HG03280 (cell line): Measurements from ENCODE around the gene BCL2L15.
"Not testable (repeated sequence)": the region's sequence is repeated elsewhere in the genome, so short reads cannot be mapped to it uniquely, and the experiment has no call there.

Experiments
- ATAC-seq: cut with Tn5 transposase; IDR thresholded peaks from one replicate; pipeline ENCODE4 v1.9.1; 2021; ENCODE audit warnings: mild to moderate bottlenecking, moderate library complexity; ENCODE audit not compliant: unreplicated experiment

BCL2L15 gene

DNA sequence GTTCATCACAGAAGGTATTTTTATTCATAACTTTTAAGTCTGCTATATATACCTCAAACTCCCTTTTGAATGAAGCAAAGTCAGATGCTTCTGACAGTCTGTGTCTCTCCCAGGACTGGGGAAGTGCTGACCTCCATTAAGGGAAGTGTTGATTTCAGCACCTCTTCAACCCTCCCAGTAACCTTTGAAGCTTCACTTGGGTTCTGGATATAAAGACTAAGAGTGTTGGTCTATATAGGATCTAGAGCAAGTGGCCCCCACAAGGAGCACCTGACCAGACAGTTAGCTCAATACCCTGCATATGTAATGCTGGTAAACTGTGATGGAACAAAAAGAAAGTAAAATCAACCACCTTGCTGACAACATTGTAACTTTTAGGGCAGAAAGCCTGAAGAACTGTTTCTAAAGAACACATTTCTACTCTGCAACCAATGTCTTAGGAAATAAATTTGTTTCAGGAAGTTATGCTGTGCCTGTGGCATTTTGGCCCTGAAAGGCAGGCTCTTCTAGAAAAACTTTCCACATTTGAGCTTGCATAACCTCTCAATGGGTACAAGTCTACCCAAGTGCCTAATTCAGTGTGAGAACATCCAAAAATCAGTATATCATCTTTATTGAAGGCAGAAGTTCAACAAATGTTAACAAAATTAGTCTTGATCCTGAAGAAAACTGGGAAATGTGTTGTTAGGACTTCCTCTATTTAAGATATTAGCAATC is 15.0 kb downstream of the BCL2L15 start:
- ATAC-seq = peak; percentile 6

DNA sequence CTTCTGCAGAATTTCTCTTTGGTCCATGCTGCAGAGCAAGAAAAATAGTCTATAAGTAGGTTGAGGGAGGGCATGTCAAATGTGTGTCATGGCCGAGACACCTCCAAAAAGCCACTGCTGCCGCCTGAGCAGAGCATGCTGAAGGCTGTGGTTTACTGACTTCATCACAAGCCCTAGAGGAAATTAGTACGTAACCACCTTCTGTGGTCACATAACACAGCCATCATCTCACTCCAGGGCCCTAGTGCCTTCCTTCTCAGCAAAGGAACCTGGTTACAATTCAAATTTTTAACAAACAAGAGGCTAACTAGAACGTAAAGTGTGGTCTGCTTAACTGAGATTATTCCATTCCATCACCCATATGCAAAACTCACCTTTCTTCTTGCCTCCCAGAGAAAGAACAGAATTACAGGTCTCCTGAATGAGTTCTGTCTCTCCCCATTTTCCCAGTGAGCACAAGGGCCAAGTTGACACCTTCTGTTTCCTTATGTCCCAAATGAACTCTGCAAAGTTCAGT is 15.7 kb downstream of the BCL2L15 start, which contains the start of gene PTPN22:
PTPN22 (minus strand) TSS at position 116 of the 517 bp plus-strand sequence.
- peak; percentile 95 for ATAC-seq

DNA sequence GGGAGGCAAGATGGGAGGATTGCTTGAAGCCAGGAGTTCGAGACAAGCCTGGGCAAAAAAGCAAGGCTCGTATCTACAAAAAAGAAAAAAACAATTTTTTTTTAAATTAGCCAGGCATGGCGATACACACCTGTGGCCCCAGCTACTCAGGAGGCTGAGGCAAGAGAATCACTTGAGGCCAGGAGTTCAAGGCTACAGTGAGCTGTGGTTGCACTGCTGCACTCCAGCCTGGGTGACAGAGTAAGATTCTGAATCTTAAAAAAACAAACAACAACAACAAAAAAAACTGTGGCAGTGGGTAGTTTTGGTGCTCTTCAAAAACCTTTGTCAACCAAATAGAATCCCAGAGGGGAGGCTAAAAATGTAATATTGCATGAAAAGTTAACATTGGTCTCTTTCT is 16.6 kb downstream of the BCL2L15 start:
- no peak for ATAC-seq

DNA sequence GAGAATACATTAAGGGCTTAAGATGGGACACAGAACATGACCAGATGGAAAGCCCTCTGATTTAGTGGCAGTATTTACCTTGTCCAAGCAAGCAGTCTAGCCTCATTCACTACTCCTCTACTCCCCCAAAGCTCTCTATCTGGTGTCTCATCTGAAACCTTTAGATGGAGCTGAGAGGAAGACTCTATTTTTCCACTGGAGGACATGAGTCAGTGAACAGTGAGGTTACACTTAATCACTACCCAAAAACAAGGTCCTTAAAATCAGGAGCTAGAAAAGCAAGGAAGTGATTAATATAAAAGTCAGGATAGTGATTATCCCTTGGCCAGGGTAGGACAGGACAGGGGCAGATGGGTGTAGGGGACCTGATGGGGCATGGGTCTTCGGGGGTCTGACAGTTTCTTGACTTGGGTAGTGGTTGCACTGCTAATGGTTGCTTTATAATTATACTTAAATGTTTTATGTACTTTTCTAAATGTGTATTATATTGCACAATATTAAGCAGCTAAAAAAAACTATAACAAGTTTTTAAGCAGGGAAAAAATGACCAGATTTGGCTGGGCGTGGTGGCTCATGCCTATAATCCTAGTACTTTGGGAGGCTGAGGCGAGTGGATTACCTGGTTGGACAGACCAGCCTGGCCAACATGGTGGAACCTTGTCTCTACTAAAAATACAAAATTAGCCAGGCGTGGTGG is 18.8 kb downstream of the BCL2L15 start:
- no peak for ATAC-seq

DNA sequence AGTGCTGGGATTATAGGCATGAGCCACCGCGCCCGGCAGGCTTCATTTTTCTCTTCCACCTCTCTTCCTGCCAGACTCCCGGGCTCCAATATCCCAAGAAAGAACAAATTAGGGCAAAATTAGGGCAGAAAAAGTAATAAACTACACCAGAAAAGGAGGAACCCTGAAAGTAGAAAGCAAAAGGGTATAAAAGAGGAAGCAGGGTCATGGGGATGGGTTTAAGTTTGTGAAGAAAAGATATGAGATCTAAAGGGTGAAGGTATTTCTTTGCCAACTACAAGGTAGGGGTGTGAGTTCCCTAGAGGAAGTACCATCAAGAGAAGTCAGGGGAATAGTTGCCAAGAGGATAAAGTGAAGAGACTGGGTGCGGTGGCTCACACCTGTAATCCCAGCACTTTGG is 25.7 kb downstream of the BCL2L15 start:
- ATAC-seq = no peak

DNA sequence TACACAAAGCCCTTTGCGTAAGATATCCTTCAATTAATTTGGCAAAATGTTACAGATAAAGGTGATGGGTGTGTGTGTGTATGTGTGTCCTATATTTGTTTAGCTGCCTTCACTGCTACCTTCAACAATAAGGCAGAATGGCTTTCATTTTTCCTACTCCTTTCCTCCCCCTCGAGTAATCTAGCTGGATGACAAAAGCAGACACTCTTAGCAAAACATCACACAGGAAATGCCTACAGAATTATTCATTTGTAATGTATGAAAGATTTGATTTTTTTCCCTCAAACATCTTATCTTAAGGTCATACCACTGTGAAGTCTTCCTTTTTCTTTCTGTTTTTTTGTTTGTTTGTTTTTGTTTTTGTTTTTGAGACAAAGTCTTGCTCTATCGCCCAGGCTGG is 26.5 kb downstream of the BCL2L15 start:
- ATAC-seq = no peak

DNA sequence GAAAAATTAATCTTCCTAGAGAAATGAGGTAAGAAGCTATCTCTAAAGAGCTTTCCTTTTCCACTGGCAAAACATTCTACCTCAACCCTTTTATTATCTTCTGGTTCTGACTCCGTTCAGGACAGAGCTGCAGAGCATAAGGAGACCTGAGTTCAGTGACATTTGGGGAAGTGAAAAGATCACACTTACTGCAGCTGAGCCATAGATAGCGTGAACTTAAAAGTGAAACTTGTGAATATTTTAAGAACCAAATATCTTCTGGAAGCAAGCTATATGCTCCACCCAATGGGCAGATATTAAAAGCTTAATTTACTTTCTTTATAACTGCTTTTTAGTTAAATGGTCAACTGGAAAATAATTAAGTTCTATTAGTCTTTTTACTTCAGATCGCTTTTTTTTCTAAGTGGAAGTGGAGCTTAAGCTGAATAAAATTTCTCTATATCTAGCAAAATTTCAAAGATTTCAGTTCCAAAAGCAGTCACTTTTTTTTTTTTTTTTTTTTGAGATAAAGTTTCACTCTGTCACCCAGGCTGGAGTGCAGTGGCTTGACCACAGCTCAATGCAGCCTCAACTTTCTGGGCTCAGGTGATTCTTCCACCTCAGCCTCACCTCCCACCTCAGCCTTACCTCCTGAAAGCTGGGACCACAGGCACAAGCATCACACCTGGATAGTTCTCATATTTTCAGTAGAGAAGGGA is 27.8 kb downstream of the BCL2L15 start:
- peak; percentile 88 for ATAC-seq

DNA sequence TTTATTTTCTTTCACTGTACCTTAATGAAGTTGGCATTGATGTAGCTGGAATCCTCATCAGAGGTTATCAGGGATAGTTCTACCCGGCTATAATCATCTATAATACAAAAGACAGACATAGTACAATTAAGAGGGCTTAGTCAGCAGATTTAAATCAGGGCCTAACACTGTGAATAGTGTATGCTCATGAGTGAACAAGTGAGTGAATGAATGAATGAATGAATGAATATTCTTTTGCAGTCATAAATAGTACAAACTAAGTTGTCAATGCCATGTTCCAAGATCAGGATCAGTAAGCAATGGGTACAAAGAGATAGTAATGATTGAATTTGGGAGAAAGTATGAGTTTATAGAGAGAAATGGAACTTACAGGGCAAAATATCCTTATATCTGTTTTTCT is 28.4 kb downstream of the BCL2L15 start:
- ATAC-seq = no peak

DNA sequence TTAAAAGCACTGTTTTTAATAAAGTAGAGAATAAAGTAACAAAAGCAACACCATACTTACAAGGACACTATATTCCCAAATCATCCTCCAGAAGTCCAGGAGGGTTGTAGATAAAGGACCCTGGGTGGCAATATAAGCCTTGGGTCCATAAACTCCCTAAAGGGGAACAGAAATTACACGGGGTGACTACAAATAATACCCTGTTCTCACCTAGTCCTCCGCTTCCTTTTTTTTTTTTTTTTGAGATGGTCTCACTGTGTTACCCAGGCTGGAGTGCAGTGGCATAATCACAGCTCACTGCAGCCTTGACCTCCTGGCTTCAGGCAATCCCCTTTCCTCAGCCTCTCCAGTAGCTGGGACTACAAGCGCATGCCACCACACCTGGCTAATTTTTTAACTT is 29.0 kb downstream of the BCL2L15 start:
- ATAC-seq = no peak

DNA sequence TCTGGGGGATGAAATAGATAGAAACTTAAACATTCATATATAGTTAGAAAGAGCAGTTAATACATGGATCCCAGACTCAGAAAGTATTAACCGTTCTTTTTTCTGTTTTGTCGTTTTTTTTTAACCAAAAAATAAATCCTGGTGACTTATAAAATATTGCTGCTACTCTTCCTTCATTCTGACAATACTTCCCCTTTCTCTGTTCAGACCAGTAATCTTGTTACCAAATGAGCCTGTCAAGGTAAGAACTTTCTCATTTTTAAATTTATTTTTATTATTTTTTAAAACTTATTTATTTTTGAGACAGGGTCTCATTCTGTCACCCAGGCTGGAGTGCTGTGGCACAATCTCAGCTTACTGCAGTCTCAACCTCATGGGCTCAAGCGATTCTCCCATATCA is 29.6 kb downstream of the BCL2L15 start:
- no peak for ATAC-seq

DNA sequence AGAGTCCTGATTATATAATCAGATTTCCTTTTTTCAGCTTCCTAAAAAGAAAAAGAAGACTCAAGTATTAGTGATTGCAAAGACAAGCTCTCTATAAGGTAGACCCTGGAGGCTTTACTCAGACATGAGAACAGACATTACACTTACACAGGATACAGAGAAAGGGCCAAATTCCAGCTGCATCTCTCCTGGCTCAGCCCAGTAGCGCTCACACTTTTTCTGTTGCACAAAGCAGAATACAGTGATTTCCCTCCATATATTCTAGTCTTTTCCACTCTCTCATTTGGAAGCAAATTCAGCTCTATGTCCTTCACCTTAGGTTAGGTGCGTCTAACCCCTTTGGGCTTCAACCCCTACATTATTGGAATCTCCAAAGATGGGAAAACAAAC is 31.0 kb downstream of the BCL2L15 start:
- no peak for ATAC-seq

DNA sequence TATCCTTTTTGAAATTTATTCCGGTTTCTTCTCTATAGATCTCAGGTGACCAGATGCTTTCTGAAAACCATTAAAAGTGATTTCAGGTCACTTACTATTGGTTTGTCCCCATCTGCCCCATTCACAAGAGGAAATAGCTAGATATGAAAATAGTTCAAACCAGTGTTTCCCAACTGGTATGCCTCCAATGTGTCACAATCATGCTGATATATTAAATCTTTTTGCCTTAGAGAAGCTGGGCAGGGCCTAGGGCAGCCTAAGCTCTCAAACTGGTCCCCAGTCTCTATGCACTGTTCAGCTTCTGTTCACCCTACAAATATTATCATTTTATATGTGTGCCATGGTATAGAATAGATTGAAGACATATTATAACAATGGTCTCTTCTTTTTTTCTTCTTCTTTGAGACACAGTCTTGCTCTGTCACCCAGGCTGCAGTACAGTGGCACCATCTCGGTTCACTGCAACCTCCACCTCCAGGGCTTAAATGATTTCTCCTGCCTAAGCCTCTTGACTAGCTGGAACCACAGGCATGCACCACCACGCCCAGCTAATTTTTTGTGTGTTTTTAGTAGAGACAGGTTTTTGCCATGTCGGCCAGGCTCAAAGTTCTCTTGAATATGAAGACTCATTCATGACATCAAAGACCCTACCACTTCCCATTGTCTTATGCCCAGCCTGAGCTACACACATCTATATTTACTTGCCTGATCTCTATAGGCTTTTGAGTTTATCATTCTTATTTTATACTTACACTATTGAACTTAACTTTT is 31.6 kb downstream of the BCL2L15 start:
- no peak for ATAC-seq

DNA sequence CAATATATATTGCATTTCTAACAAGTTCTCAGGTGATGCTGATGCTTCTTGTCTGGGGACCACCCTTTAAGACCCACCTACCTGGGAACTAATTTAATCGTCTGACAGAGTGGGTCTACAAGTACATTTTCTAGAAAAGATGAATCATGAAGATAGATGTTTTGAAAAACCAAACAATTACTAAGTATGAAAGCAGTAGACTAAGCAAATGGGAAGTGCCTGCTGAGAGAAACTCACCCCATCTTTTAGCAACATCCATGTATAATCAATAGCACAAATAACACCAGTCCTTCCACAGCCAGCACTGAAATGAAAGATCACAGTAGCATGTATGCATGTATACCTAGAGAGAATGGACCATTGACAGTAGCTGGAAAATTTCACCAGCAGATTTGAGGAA is 33.1 kb downstream of the BCL2L15 start:
- no peak for ATAC-seq

DNA sequence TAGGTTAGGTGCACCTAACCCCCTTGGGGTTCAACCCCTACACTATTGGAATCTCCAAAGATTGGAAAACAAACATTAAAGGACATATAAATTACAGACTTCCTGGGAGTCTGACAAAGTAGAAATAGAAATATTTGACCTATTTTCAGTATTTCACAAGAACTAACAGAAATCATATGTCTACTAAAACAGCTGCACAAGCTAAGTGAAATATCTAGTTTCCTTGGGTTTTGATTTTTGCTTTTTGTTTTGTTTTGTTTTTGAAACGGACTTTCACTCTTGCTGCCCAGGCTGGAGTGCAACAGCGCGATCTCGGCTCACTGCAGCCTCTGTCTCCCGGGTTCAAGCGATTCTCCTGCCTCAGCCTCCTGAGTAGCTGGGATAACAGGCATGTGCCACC is 34.7 kb downstream of the BCL2L15 start:
- ATAC-seq = not testable (repeated sequence)

DNA sequence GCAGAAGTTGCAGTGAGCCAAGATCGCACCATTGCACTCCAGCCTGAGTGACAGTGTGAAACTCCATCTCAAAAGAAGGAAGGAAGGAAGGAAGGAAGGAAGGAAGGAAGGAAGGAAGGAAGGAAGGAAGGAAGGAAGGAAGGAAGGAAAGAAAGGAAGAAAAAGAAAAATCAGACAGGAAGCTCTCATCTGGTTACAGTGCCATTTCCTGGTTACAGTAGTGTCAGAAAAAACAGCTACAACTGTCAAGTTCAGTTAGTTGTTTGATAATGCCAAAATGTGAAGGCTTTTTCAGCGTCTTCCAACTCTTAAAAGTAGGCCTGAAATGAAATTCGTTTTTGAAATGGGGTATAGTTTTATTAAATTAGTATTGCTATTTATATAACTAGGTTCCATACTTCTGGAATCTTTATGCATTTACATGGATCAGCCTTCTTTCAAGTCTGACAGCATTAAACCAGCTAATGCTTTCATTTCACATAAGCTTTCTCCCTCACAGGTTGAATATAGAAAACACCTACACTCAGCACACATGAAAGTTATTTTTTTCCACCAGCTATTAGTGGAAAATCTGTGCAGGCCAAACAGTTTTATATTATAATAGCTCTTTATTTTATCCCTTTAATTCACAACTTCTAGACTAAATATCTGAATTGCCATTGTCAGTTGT is 37.1 kb downstream of the BCL2L15 start:
- ATAC-seq = no peak

DNA sequence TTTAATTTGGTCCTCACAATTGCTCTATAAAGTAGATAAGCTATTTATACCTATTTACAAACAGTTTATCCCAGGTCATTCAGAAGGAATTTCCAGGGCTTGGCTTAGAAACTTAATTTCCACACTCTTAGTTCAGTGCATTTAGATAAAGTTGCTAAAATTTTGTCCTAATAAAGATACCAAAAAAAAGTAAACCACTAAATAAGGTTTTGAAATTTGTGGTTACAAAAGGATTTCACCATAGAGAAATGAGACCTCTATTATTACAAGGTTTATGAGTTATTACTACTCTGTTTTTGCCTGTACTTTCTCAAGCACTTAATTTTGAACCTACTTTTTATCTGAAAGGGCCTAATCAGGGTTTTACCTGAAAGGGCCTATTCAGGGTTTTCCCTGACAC is 38.3 kb downstream of the BCL2L15 start:
- no peak for ATAC-seq

DNA sequence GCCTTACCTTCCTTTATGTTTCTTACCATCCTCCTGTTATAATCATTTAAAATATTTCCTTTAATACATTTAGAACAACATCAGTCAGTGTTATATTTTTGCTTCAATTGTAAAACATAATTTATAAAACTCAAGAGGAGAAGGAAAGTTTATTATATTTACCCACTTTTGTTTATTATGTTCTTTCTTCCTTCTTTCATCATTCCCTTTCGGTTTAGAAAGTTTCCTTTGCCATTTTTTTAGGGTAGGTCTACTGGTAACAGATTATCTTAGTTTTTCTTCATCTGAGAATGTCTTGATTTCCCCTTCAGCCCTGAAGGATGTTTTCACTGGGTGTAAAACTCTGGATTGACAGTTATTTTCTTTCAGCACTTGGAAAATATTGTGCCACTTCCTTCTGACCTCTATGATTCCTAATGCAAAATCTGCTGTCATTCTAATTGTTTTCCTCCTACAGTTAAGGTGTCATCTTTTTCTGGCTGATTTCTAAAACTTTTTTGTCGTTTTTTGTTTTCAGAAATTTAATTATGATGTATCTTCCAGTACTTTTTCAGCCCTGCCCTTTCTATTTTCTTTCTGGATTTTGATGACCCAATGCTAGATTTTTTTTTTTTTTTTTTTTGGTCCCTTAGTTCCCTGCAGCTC is 40.9 kb downstream of the BCL2L15 start:
- no peak for ATAC-seq

DNA sequence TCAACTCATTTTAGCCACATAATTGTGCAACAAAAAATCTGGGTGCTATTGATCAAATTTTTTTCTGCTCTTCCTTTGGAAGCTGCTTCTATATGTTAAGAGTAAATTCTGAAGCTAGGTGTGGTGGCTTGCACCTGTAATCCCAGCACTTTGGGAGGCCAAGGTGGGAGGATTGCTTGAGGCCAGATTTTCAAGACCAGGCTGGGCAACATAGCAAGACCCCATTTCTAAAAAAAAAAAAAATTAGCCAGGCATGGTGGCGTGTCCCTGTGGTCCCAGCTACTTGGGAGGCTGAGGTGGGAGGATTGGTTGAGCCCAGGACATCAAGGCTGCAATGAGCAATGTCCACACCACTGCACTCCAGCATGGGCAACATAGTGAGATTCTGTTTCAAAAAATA is 50.8 kb downstream of the BCL2L15 start:
- ATAC-seq = no peak

DNA sequence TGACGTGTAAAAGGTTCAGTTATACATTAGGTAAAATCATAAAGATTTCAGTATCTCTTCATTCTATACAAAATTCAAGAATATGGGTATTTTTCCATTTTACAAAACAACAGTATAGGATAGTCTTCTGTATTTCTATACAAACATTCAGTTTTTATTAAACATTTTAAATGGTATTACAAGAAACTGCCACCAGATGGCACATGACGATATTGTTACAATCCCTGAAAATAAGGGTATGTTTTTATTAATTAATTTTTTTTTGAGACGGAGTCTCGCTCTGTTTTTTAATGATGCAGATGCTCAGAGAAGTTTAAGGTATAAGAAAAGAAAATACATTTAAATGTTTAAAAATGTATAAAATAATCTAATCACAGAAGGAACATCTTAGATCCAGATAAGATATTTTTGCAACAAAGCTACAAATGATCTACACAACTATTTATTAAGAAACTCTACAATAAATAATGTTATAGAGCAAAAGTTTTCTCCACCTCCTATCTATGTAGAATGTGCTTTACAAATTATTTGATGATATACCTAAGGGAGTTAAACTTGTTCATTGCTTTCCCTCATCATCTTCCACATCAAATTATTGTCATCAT is 51.6 kb downstream of the BCL2L15 start:
- ATAC-seq = no peak

DNA sequence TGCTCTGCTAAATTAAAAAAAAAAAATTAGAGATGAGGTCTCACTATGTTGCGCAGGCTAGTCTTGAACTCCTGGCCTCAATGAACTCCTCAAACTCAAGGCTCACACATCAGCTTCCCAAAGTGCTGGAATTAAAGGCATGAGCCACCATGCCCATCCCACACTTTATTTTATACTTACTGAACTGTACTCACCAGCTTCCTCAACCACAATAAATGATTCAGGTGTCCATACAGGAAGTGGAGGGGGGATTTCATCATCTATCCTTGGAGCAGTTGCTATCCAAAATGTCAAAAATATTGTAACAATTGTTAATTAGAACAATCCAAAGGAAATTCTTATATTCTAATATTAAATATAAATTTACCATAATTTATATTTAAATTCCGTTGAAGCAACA is 52.7 kb downstream of the BCL2L15 start:
- ATAC-seq = no peak
